MCF 10A (cell line): ENCODE results near the gene OR13C2. TPM values are rescaled to one million over a fixed set of nuclear protein-coding genes. Genes with fewer than 3 reads are reported as not detected.
A peak's percentile ranks its signal among the peaks of the same experiment; 100 is the strongest.
"Not testable (repeated sequence)": the region's sequence is repeated elsewhere in the genome, so short reads cannot be mapped to it uniquely, and the experiment has no call there.

ENCODE experiments used
- BruUV-seq: library from RNA; stranded (reverse); fragments of 400-500 nt; replicated peaks from 2 replicates; lab custom pipeline; 2021; lab: Mats Ljungman, UMichigan
- CTCF ChIA-PET: fragments of 300-600 bp; sonication (Branson Sonifier 250); formaldehyde crosslinking; extraction: SDS; loops from one replicate; lab custom pipeline; 2021; ENCODE audit warnings: antibody characterized with exemption, inconsistent platforms; lab: Yijun Ruan, JAX
- POLR2A ChIA-PET: fragments of 300-600, 350-650 bp; sonication (Branson Sonifier 250); formaldehyde crosslinking; extraction: SDS; loops from one replicate; lab custom pipeline; 2020; ENCODE audit warnings: antibody characterized with exemption, inconsistent platforms; lab: Yijun Ruan, JAX
- DNase-seq: peaks from one replicate; pipeline ENCODE4 v3.0.0-alpha.2; 2018; ENCODE audit not compliant: unreplicated experiment
- H3K27ac Mint-ChIP-seq: one replicate; pipeline ENCODE4 v1.8.0; 2022; ENCODE audit warnings: mild to moderate bottlenecking, low read depth, mixed read lengths; ENCODE audit not compliant: unreplicated experiment
- H3K27me3 Mint-ChIP-seq: one replicate; pipeline ENCODE4 v1.8.0; 2022; ENCODE audit warnings: mixed read lengths; ENCODE audit not compliant: insufficient read depth, unreplicated experiment
- H3K36me3 Mint-ChIP-seq: one replicate; pipeline ENCODE4 v1.8.0; 2022; ENCODE audit warnings: mild to moderate bottlenecking, moderate library complexity, mixed read lengths; ENCODE audit not compliant: insufficient read depth, unreplicated experiment
- H3K4me1 Mint-ChIP-seq: one replicate; pipeline ENCODE4 v1.8.0; 2022; ENCODE audit warnings: mixed read lengths; ENCODE audit not compliant: insufficient read depth, unreplicated experiment
- H3K4me3 Mint-ChIP-seq: one replicate; pipeline ENCODE4 v1.8.0; 2022; ENCODE audit warnings: mild to moderate bottlenecking, moderate library complexity, mixed read lengths; ENCODE audit not compliant: unreplicated experiment
- H3K9me3 Mint-ChIP-seq: one replicate; pipeline ENCODE4 v1.8.0; 2022; ENCODE audit warnings: mixed read lengths; ENCODE audit not compliant: unreplicated experiment
- intact Hi-C: fragments of 100-400 bp; cut with micrococcal nuclease; formaldehyde crosslinking; loops from 2 replicates; pipeline ENCODE4 v1.14.1; 2022
- total RNA-seq: library from RNA; stranded (reverse); gene quantifications from 2 replicates; pipeline ENCODE4 v1.2.3, GENCODE V29; 2022
- TF ChIP-seq, protein P1 (sequence below): fragments of 200-600 bp; IDR thresholded peaks from one replicate; pipeline ENCODE4 v1.8.0; 2022; ENCODE audit warnings: antibody characterized with exemption, mild to moderate bottlenecking; ENCODE audit not compliant: unreplicated experiment

Gene OR13C2
- total RNA-seq, 1 experiment from 2014 or later, result not detected

DNA sequence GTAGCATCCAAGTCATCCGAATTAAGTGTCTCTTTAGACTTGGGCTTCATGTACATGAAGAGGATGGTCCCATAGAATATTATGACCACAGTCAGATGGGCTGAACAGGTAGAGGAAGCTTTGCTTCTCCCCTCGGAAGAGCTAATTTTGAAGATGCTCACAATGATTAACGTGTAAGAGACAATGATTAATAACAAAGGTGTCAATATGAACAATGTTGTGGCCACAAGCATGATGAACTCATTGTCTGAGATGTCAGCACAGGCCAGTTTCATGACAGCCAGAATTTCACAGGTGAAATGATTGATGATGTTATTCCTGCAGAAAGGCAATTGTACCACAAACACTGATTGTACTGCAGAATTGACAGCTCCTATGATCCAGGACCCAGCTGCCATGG, 626 bp downstream of the OR13C2 start:
- POLR2A ChIA-PET, result no interaction called here
- no peak overlapping the region for H3K4me3 Mint-ChIP-seq
- no peaks in the 10 kb centered on the region for H3K36me3 Mint-ChIP-seq
- no TSS peak for BruUV-seq
- TF ChIP-seq, protein P1, sequence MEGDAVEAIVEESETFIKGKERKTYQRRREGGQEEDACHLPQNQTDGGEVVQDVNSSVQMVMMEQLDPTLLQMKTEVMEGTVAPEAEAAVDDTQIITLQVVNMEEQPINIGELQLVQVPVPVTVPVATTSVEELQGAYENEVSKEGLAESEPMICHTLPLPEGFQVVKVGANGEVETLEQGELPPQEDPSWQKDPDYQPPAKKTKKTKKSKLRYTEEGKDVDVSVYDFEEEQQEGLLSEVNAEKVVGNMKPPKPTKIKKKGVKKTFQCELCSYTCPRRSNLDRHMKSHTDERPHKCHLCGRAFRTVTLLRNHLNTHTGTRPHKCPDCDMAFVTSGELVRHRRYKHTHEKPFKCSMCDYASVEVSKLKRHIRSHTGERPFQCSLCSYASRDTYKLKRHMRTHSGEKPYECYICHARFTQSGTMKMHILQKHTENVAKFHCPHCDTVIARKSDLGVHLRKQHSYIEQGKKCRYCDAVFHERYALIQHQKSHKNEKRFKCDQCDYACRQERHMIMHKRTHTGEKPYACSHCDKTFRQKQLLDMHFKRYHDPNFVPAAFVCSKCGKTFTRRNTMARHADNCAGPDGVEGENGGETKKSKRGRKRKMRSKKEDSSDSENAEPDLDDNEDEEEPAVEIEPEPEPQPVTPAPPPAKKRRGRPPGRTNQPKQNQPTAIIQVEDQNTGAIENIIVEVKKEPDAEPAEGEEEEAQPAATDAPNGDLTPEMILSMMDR, result no peak
- no peak for DNase-seq
- peaks cover 6% of the 10 kb centered on the region for H3K4me1 Mint-ChIP-seq
- H3K27me3 Mint-ChIP-seq, result no peaks in the 10 kb centered on the region
- H3K27ac Mint-ChIP-seq, result no peak overlapping the region
- H3K9me3 Mint-ChIP-seq, result no peaks in the 10 kb centered on the region
- CTCF ChIA-PET, result interaction anchor here (0.7 kb wide), 1 partner anchor 1962 kb away, joined by 3 read pairs; no protein-coding TSS in a partner anchor
- intact Hi-C loops, result loop anchor here (10.0 kb wide), 1 partner anchor 140 kb away; the partner anchor contains the start of gene NIPSNAP3A

DNA sequence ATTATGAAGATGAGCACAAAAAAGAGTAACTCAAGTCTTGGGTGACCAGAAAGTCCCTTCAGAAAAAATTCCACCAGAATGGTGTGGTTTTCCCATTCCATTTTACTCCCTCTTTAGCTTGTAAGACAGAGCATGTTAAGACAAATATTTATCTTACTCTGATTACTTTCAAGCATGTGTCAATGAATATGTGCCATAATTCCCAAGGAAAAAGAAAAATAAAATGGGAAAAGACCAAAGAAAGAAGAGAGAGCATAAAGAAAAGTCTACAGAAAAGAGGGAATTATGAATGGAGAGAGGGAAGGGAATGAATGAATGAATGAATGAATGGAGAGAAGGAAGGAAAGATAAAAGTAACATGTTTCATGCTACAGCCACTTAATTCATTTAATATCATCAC, 6.1 kb downstream of the OR13C2 start, which contains the start of gene OR13C5:
OR13C5 (minus strand) TSS at position 101 of the 400 bp plus-strand sequence; CDS start at position 101, 0 bp downstream.
- H3K9me3 Mint-ChIP-seq, H3K27ac Mint-ChIP-seq, DNase-seq, BruUV-seq, H3K4me1 Mint-ChIP-seq, POLR2A ChIA-PET, intact Hi-C loops, H3K4me3 Mint-ChIP-seq, CTCF ChIA-PET, H3K27me3 Mint-ChIP-seq, H3K36me3 Mint-ChIP-seq: not testable (repeated sequence)

DNA sequence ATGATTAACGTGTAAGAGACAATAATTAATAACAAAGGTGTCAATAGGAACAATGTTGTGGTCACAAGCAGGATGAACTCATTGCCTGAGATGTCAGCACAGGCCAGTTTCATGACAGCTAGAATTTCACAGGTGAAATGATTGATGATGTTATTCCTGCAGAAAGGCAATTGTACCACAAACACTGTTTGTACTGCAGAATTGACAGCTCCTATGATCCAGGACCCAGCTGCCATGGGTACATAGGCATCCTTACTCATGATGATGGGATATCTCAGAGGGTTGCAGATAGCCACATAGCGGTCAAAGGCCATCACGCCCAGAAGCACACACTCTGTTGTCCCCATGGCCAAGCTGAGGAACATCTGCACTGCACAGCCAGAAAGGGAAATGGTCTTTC, 6.7 kb downstream of the OR13C2 start:
- BruUV-seq, H3K9me3 Mint-ChIP-seq, H3K4me3 Mint-ChIP-seq, DNase-seq, H3K4me1 Mint-ChIP-seq, CTCF ChIA-PET, H3K27ac Mint-ChIP-seq, intact Hi-C loops, H3K36me3 Mint-ChIP-seq, H3K27me3 Mint-ChIP-seq, POLR2A ChIA-PET: not testable (repeated sequence)

DNA sequence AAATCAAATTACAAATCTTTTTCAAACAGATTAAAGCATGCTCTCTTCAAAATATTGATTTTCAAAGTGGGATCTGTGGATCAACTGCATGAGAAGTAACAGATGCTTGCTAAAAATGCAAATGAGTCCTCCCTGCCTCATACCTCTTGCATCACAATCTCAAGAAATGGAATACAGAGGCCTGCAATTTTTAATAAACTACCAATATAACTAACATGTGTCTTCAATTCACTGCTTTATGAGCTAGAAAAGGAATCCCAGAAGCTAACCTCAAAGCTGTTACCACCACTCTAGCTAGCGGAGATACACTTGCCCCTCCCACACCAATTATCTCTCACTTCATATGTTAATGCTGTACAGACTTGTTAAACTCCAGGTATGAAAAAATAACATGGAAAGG, 15.8 kb downstream of the OR13C2 start:
- ChIA-PET CTCF (interaction anchor here (0.6 kb wide), 1 partner anchor 94 kb away, joined by 3 read pairs; no protein-coding TSS in a partner anchor), POLR2A (no interaction called here)
- no TSS peak for BruUV-seq
- no peak overlapping the region for H3K27ac Mint-ChIP-seq
- intact Hi-C loops, result no loop called here
- H3K36me3 Mint-ChIP-seq, result no peaks in the 10 kb centered on the region
- peaks cover 13% of the 10 kb centered on the region for H3K9me3 Mint-ChIP-seq
- no peaks in the 10 kb centered on the region for H3K4me1 Mint-ChIP-seq
- TF ChIP-seq, protein P1, result no peak
- DNase-seq, result no peak
- no peak overlapping the region for H3K4me3 Mint-ChIP-seq
- no peaks in the 10 kb centered on the region for H3K27me3 Mint-ChIP-seq

DNA sequence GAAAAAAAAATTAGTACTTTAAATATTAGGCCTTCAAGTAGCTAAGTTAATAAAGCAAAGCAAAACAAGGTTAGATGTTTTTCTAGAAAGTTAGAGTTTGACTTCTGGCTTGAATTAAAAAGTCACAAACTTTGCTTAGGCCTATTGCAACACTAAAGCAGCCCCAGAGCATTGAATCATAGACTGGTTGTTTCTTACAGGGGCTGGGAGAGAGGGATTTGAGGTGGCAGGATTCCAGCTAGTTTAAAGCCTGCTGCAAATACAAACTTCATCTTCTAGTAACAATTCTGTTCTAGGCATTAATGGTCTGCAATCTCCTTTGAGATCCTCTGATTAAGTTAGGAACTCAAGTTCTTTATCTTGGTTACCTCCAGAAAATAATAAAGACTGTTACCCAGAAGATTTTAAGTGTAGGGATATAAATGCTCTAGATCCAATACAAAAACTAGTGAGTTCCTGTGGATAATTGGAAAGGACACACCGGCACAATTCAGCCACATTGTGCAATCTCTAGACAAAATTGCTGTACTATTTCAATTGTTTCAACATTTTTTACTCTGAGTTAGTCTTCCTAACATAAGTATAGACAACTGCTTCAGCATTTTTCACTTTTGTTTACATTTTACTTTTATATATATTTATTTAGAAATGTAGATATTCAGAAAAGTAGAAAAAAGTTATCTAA, 18.8 kb downstream of the OR13C2 start:
- BruUV-seq, result no TSS peak
- no peak overlapping the region for H3K27ac Mint-ChIP-seq
- POLR2A ChIA-PET, result no interaction called here
- H3K27me3 Mint-ChIP-seq, result no peaks in the 10 kb centered on the region
- no peaks in the 10 kb centered on the region for H3K4me1 Mint-ChIP-seq
- DNase-seq, result peak; percentile 63
- intact Hi-C loops, result no loop called here
- CTCF ChIA-PET, result interaction anchor here (0.8 kb wide), 1 partner anchor 11 kb away, joined by 3 read pairs; no protein-coding TSS in a partner anchor
- TF ChIP-seq, protein P1, result no peak
- H3K36me3 Mint-ChIP-seq, result no peaks in the 10 kb centered on the region
- no peaks in the 10 kb centered on the region for H3K9me3 Mint-ChIP-seq
- H3K4me3 Mint-ChIP-seq, result no peak overlapping the region
